SK-N-SH (cell line): Measurements from ENCODE around the gene C2orf69. TPM values are rescaled to one million over a fixed set of nuclear protein-coding genes. Genes with fewer than 3 reads are reported as not detected.

Experiments used
- CTCF ChIA-PET: fragments of 300-600, 350-600 bp; formaldehyde crosslinking; extraction: SDS; loops from one replicate; lab custom pipeline; 2021; lab: Yijun Ruan, JAX
- POLR2A ChIA-PET: fragments of 350-600 bp; sonication (Branson Sonifier 250); formaldehyde crosslinking; extraction: SDS; loops from one replicate; lab custom pipeline; 2020; ENCODE audit warnings: antibody characterized with exemption, inconsistent platforms; lab: Yijun Ruan, JAX
- DNase-seq: peaks from one replicate; pipeline ENCODE4 v3.0.0; 2012
- H2AFZ ChIP-seq: fragments of 200-600 bp; sonication (generic); 2 replicates; pipeline ENCODE4 v1.8.1; 2016; ENCODE audit warnings: antibody characterized with exemption, mild to moderate bottlenecking, low read depth
- H3F3A ChIP-seq: fragments of 200-600 bp; sonication (generic); replicated peaks from 2 replicates; pipeline ENCODE3; 2016; ENCODE audit warnings: antibody characterized with exemption, mild to moderate bottlenecking; ENCODE audit not compliant: insufficient read depth
- H3K27ac ChIP-seq, 2 experiments: fragments of 200-500 bp in 1 of 2; fragments of 200-600 bp in 1 of 2; sonication (Bioruptor generic) in 1 of 2; sonication (generic), shearing (Covaris generic) in 1 of 2; 2 replicates each; pipeline versions ENCODE4 v1.5.1 to v1.6.1; 2014 to 2016; ENCODE audit warnings: low read depth in 2 of 2, inconsistent platforms in 1 of 2, low read length in 1 of 2, mild to moderate bottlenecking in 1 of 2, mixed read lengths in 1 of 2
- H3K27me3 ChIP-seq: fragments of 200-600 bp; sonication (generic), shearing (Covaris generic); 2 replicates; pipeline ENCODE4 v1.6.1; 2016; ENCODE audit warnings: mixed run types; ENCODE audit not compliant: insufficient read depth
- H3K36me3 ChIP-seq, 2 experiments: fragments of 200-500 bp in 1 of 2; fragments of 200-600 bp in 1 of 2; sonication (Bioruptor generic) in 1 of 2; sonication (generic) in 1 of 2; replicated peaks in 1 of 2; 2 replicates each; pipeline versions ENCODE3 to v1.5.1; 2014 to 2016; ENCODE audit warnings: low read length in 1 of 2, mild to moderate bottlenecking in 1 of 2; ENCODE audit not compliant: insufficient read depth in 2 of 2, control insufficient read depth in 1 of 2
- H3K4me1 ChIP-seq, 2 experiments: fragments of 200-500 bp in 1 of 2; fragments of 200-600 bp in 1 of 2; sonication (Bioruptor generic) in 1 of 2; sonication (generic), shearing (Covaris generic) in 1 of 2; 2 replicates each; pipeline versions ENCODE4 v1.5.1 to v1.6.1; 2014 to 2016; ENCODE audit warnings: low read depth in 1 of 2, low read length in 1 of 2, mixed run types in 1 of 2; ENCODE audit not compliant: insufficient read depth in 2 of 2, control insufficient read depth in 1 of 2
- H3K4me2 ChIP-seq: fragments of 200-600 bp; sonication (generic), shearing (Covaris generic); 2 replicates; pipeline ENCODE4 v1.6.1; 2017; ENCODE audit warnings: mixed run types
- H3K4me3 ChIP-seq, 2 experiments: fragments of 200-500 bp in 1 of 2; fragments of 200-600 bp in 1 of 2; sonication (Bioruptor generic) in 1 of 2; sonication (generic), shearing (Covaris generic) in 1 of 2; 2 replicates each; pipeline versions ENCODE4 v1.5.1 to v1.8.1; 2014 to 2016; ENCODE audit warnings: low read depth in 2 of 2, inconsistent platforms in 1 of 2, low read length in 1 of 2, mild to moderate bottlenecking in 1 of 2, mixed read lengths in 1 of 2, moderate library complexity in 1 of 2
- H3K79me2 ChIP-seq: fragments of 200-600 bp; sonication (generic); 2 replicates; pipeline ENCODE4 v1.8.1; 2017; ENCODE audit warnings: mild to moderate bottlenecking; ENCODE audit not compliant: insufficient read depth
- H3K9ac ChIP-seq: fragments of 200-600 bp; sonication (generic); 2 replicates; pipeline ENCODE4 v1.6.1; 2017; ENCODE audit warnings: mixed run types
- H3K9me2 ChIP-seq: fragments of 200-600 bp; sonication (generic); 2 replicates; pipeline ENCODE4 v1.6.1; 2017; ENCODE audit warnings: mixed run types
- H3K9me3 ChIP-seq: fragments of 200-600 bp; sonication (generic); 2 replicates; pipeline ENCODE4 v1.6.1; 2017; ENCODE audit warnings: mixed run types, mild to moderate bottlenecking, moderate library complexity
- H4K20me1 ChIP-seq: fragments of 200-600 bp; sonication (generic); 2 replicates; pipeline ENCODE4 v1.6.1; 2017; ENCODE audit warnings: mild to moderate bottlenecking, mixed run types; ENCODE audit not compliant: insufficient read depth
- EZH2phosphoT487 ChIP-seq: fragments of 200-600 bp; sonication (generic); IDR thresholded peaks from 2 replicates; pipeline ENCODE4 v1.6.1; 2017; ENCODE audit warnings: low read depth, mixed run types, mild to moderate bottlenecking, antibody characterized with exemption, moderate library complexity, borderline replicate concordance
- FOXJ3 ChIP-seq: sonication (generic); formaldehyde crosslinking; IDR thresholded peaks from 2 replicates; pipeline ENCODE4 v1.5.1; 2020; ENCODE audit warnings: mild to moderate bottlenecking, missing genetic modification reagents
- FOXM1 ChIP-seq: IDR thresholded peaks from 2 replicates; pipeline ENCODE4 v1.4.0; 2012; ENCODE audit warnings: low read depth, mild to moderate bottlenecking
- JUND ChIP-seq: IDR thresholded peaks from 2 replicates; pipeline ENCODE4 v1.4.0; 2012
- MXI1 ChIP-seq: IDR thresholded peaks from 2 replicates; pipeline ENCODE4 v1.6.1; 2012; ENCODE audit warnings: mild to moderate bottlenecking, low read depth, low read length, improper control_type of control experiment
- NFIC ChIP-seq: IDR thresholded peaks from 2 replicates; pipeline ENCODE4 v1.4.0; 2012; ENCODE audit warnings: borderline replicate concordance
- NRF1 ChIP-seq: IDR thresholded peaks from 2 replicates; pipeline ENCODE4 v1.6.1; 2012; ENCODE audit warnings: low read depth, mild to moderate bottlenecking, low read length
- POLR2AphosphoS5 ChIP-seq: IDR thresholded peaks from 2 replicates; pipeline ENCODE4 v1.6.1; 2012; ENCODE audit warnings: low read depth, low read length
- RFX5 ChIP-seq: IDR thresholded peaks from 2 replicates; pipeline ENCODE4 v1.6.1; 2012; ENCODE audit warnings: mild to moderate bottlenecking, improper control_type of control experiment, low read length
- RXRA ChIP-seq: IDR thresholded peaks from 2 replicates; pipeline ENCODE4 v1.4.0; 2012; ENCODE audit warnings: low read depth, mild to moderate bottlenecking, borderline replicate concordance
- SMC3 ChIP-seq: IDR thresholded peaks from 2 replicates; pipeline ENCODE4 v1.6.1; 2012; ENCODE audit warnings: low read depth, low read length, improper control_type of control experiment
- TAF1 ChIP-seq: IDR thresholded peaks from 2 replicates; pipeline ENCODE4 v1.6.1; 2012; ENCODE audit warnings: low read depth, mild to moderate bottlenecking, low read length, moderate library complexity, borderline replicate concordance
- TCF12 ChIP-seq: IDR thresholded peaks from 2 replicates; pipeline ENCODE4 v1.4.0; 2012
- TEAD4 ChIP-seq: IDR thresholded peaks from 2 replicates; pipeline ENCODE4 v1.4.0; 2012; ENCODE audit warnings: mild to moderate bottlenecking, borderline replicate concordance; ENCODE audit not compliant: insufficient read depth
- WGBS: methylation state at CpG from one replicate; pipeline ENCODE4 v1.1.6; 2017; ENCODE audit warnings: low lambda C conversion rate; 5-methylcytosine and 5-hydroxymethylcytosine counted together
- polyA plus RNA-seq, 3 experiments: library from polyadenylated mRNA; depleted of rRNA; stranded (reverse); fragments of >200 nt; gene quantifications; 2 replicates each; pipeline ENCODE4 v1.2.3, GENCODE V29; 2012
- TF ChIP-seq, protein P1 (sequence below): IDR thresholded peaks from 2 replicates; pipeline ENCODE4 v1.6.1; 2012; ENCODE audit warnings: mild to moderate bottlenecking, low read depth, low read length, moderate library complexity
- TF ChIP-seq, protein P2 (sequence below): fragments of 150-350 bp; IDR thresholded peaks from 2 replicates; pipeline ENCODE4 v1.6.1; 2017; ENCODE audit warnings: antibody characterized with exemption, low read length, low read depth, borderline replicate concordance
- TF ChIP-seq, protein P3 (sequence below): IDR thresholded peaks from 2 replicates; pipeline ENCODE4 v1.4.0; 2012; ENCODE audit warnings: low read depth
- TF ChIP-seq, protein P4 (sequence below): IDR thresholded peaks from 2 replicates; pipeline ENCODE4; 2012

The C2orf69 gene
- polyA plus RNA-seq, 1 of the 3 experiments (the other 2 are of a cell fraction), result 1.8 TPM

DNA sequence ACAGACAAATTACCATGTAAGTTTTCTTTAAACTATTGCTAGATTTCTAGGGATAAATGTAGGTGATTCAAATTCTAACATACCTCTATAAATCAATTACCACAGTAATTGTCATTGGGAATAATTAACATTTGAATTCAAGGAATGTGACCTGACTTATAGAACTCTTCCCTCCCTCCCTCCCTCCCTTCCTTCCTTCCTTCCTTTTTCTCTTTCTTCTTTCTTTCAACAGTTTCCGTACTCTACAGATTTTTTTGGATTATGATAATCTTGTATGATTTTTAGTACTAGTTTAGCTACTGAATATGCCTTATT lies 41.9 kb upstream of the C2orf69 start:
- H3K4me1 ChIP-seq, result no peaks in the 10 kb centered on the region
- WGBS, result 20% methylated on average over 1 of the region's 1 CpG
- no peak overlapping the region for H3K4me2 ChIP-seq
- TF ChIP-seq RXRA (no peak), TAF1 (no peak), EZH2phosphoT487 (no peak), POLR2AphosphoS5 (no peak), TEAD4 (no peak), FOXM1 (no peak), JUND (no peak), FOXJ3 (no peak), NFIC (no peak), TCF12 (no peak), RFX5 (no peak), MXI1 (no peak), NRF1 (no peak), SMC3 (no peak)
- TF ChIP-seq, protein P1, sequence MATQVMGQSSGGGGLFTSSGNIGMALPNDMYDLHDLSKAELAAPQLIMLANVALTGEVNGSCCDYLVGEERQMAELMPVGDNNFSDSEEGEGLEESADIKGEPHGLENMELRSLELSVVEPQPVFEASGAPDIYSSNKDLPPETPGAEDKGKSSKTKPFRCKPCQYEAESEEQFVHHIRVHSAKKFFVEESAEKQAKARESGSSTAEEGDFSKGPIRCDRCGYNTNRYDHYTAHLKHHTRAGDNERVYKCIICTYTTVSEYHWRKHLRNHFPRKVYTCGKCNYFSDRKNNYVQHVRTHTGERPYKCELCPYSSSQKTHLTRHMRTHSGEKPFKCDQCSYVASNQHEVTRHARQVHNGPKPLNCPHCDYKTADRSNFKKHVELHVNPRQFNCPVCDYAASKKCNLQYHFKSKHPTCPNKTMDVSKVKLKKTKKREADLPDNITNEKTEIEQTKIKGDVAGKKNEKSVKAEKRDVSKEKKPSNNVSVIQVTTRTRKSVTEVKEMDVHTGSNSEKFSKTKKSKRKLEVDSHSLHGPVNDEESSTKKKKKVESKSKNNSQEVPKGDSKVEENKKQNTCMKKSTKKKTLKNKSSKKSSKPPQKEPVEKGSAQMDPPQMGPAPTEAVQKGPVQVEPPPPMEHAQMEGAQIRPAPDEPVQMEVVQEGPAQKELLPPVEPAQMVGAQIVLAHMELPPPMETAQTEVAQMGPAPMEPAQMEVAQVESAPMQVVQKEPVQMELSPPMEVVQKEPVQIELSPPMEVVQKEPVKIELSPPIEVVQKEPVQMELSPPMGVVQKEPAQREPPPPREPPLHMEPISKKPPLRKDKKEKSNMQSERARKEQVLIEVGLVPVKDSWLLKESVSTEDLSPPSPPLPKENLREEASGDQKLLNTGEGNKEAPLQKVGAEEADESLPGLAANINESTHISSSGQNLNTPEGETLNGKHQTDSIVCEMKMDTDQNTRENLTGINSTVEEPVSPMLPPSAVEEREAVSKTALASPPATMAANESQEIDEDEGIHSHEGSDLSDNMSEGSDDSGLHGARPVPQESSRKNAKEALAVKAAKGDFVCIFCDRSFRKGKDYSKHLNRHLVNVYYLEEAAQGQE, result no peak
- TF ChIP-seq, protein P2, sequence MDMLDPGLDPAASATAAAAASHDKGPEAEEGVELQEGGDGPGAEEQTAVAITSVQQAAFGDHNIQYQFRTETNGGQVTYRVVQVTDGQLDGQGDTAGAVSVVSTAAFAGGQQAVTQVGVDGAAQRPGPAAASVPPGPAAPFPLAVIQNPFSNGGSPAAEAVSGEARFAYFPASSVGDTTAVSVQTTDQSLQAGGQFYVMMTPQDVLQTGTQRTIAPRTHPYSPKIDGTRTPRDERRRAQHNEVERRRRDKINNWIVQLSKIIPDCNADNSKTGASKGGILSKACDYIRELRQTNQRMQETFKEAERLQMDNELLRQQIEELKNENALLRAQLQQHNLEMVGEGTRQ, result no peak
- TF ChIP-seq, protein P3, sequence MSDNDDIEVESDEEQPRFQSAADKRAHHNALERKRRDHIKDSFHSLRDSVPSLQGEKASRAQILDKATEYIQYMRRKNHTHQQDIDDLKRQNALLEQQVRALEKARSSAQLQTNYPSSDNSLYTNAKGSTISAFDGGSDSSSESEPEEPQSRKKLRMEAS, result no peak
- TF ChIP-seq, protein P4, sequence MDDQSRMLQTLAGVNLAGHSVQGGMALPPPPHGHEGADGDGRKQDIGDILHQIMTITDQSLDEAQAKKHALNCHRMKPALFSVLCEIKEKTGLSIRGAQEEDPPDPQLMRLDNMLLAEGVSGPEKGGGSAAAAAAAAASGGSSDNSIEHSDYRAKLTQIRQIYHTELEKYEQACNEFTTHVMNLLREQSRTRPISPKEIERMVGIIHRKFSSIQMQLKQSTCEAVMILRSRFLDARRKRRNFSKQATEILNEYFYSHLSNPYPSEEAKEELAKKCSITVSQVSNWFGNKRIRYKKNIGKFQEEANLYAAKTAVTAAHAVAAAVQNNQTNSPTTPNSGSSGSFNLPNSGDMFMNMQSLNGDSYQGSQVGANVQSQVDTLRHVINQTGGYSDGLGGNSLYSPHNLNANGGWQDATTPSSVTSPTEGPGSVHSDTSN, result no peak
- TF ChIP-seq, all 33 proteins: peak for 0
- ChIA-PET POLR2A (no interaction called here), CTCF (interaction anchor here (1.0 kb wide), 1 partner anchor 8 kb away, joined by 5 read pairs; no protein-coding TSS in a partner anchor)
- Histone ChIP-seq H3K9ac (no peak overlapping the region), H3K9me3 (no peaks in the 10 kb centered on the region), H2AFZ (no peak overlapping the region), H4K20me1 (no peaks in the 10 kb centered on the region), H3K4me3 (no peak overlapping the region), H3K9me2 (no peaks in the 10 kb centered on the region), H3K27me3 (no peaks in the 10 kb centered on the region; the same call in 1 of the 2 replicates), H3K79me2 (no peaks in the 10 kb centered on the region), H3K27ac (no peak overlapping the region), H3F3A (no peaks in the 10 kb centered on the region), H3K36me3 (no peaks in the 10 kb centered on the region)
- DNase-seq, result no peak
